Germinal center (tissue), 1 donor: ENCODE data around the gene SDR42E1.

ENCODE experiments used
- DNase-seq: peaks from one replicate; pipeline ENCODE4 v3.0.0; 2012; ENCODE audit warnings: mixed read lengths, low spot score

Gene SDR42E1

DNA sequence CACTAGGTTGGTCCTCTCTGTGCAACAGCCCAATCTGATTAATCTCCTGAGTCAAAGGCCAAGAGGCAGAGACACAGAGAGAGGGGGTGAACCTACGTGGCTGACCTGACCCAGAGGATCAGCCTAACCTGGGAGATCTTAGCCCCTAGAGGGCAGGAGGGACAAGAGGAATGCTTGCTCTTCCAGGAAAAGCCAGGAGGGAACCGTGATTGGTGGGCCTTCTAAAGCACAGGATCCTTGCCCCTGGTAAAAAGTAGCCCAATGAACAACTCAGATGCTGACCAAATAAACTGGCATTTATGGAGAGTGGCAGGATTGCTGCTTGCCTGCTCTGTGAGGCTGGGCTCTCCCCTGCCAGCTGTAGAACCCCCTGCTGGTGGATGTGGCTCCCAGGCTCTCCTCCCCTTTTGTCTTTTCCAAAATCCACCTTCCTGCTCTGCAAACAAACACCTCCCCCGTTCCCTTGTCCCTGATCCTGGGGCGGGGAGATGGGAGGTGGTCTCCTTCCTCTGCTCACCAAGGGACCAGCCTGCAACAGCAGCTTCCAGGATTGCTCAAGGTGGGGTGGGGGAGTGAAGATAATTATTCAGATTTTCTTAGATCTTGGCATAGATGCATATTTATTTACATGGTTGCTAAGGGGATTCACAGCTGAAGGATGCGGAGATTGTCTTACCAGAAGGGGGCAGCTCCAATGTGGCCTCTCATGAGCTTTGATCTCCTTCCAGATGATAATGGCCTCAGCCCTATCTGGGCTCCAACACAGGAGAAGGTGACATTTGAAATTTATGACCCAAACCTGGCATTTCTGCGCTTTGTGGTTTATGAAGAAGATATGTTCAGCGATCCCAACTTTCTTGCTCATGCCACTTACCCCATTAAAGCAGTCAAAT is 71.9 kb downstream of the SDR42E1 start:
- no peak for DNase-seq
